Natural killer cell (primary cell): ENCODE measurements around the gene TMC8. TPM values are rescaled to one million over a fixed set of nuclear protein-coding genes. Genes with fewer than 3 reads are reported as not detected.

Source experiments
- ATAC-seq, 3 donors: fragments of 150-1000 bp in 2 of 3; fragments of 200-7000 bp in 1 of 3; cut with Tn5 transposase; 1 replicate in 1 of 3; 2 replicates in 2 of 3; pipeline ENCODE4 v1.10.0; 2021; ENCODE audit warnings: mild to moderate bottlenecking in 2 of 3, moderate library complexity in 2 of 3
- DNase-seq, 2 donors: peaks; one replicate each; pipeline versions ENCODE4 v3.0.0 to v3.0.0-alpha.2; 2013 to 2021; ENCODE audit warnings: mixed read lengths in 1 of 2
- H3K27ac ChIP-seq: one replicate; pipeline ENCODE4 v1.5.1; 2013; ENCODE audit warnings: mild to moderate bottlenecking, low read length
- H3K27me3 ChIP-seq: one replicate; pipeline ENCODE4 v1.6.1; 2013; ENCODE audit warnings: low read length; ENCODE audit not compliant: control insufficient read depth, insufficient read depth
- H3K36me3 ChIP-seq: one replicate; pipeline ENCODE4 v1.6.1; 2013; ENCODE audit warnings: low read length; ENCODE audit not compliant: control insufficient read depth, insufficient read depth
- H3K4me1 ChIP-seq: one replicate; pipeline ENCODE4 v1.6.1; 2013; ENCODE audit warnings: low read length; ENCODE audit not compliant: control insufficient read depth, insufficient read depth
- H3K4me3 ChIP-seq: one replicate; pipeline ENCODE4 v1.5.1; 2013; ENCODE audit warnings: low read length
- H3K9me3 ChIP-seq: one replicate; pipeline ENCODE4 v1.6.1; 2013; ENCODE audit warnings: low read length; ENCODE audit not compliant: control insufficient read depth, insufficient read depth
- H3K27ac Mint-ChIP-seq, 2 donors: one replicate each; pipeline ENCODE4 v1.8.0; 2022; ENCODE audit warnings: mild to moderate bottlenecking in 2 of 2, mixed read lengths in 2 of 2, moderate library complexity in 1 of 2
- H3K27me3 Mint-ChIP-seq, 2 donors: one replicate each; pipeline ENCODE4 v1.8.0; 2022; ENCODE audit warnings: low read depth in 2 of 2, mixed read lengths in 2 of 2
- H3K36me3 Mint-ChIP-seq: one replicate; pipeline ENCODE4 v1.8.0; 2022; ENCODE audit warnings: mixed read lengths
- H3K4me1 Mint-ChIP-seq, 2 donors: one replicate each; pipeline ENCODE4 v1.8.0; 2022; ENCODE audit warnings: mixed read lengths in 2 of 2
- H3K4me3 Mint-ChIP-seq: one replicate; pipeline ENCODE4 v1.8.0; 2022; ENCODE audit warnings: mild to moderate bottlenecking, moderate library complexity, mixed read lengths
- H3K9me3 Mint-ChIP-seq, 2 donors: one replicate each; pipeline ENCODE4 v1.8.0; 2022; ENCODE audit warnings: mixed read lengths in 2 of 2
- WGBS: methylation state at CpG from one replicate; pipeline ENCODE4 v1.1.7; 2013; ENCODE audit warnings: missing lambda C conversion rate; ENCODE audit not compliant: insufficient coverage; 5-methylcytosine and 5-hydroxymethylcytosine counted together
- intact Hi-C: fragments of 100-400 bp; cut with micrococcal nuclease; formaldehyde crosslinking; loops from one replicate; pipeline ENCODE4 v1.14.2; 2022
- total RNA-seq, 4 donors: library from RNA; stranded (reverse); fragments of 120-200 nt in 1 of 4; gene quantifications; one replicate each; pipeline versions ENCODE4 v1.2.3 to v1.2.4, GENCODE V29; 2013 to 2022
- TF ChIP-seq, protein P1 (sequence below): fragments of 200-600 bp; IDR thresholded peaks from one replicate; pipeline ENCODE4 v1.8.0; 2022; ENCODE audit warnings: antibody characterized with exemption

TMC8 gene
- total RNA-seq, 3 donors from 2014 or later (not counting 1 experiment from before 2014, with no cell fraction given): 401 to 551 (median 435) TPM

DNA sequence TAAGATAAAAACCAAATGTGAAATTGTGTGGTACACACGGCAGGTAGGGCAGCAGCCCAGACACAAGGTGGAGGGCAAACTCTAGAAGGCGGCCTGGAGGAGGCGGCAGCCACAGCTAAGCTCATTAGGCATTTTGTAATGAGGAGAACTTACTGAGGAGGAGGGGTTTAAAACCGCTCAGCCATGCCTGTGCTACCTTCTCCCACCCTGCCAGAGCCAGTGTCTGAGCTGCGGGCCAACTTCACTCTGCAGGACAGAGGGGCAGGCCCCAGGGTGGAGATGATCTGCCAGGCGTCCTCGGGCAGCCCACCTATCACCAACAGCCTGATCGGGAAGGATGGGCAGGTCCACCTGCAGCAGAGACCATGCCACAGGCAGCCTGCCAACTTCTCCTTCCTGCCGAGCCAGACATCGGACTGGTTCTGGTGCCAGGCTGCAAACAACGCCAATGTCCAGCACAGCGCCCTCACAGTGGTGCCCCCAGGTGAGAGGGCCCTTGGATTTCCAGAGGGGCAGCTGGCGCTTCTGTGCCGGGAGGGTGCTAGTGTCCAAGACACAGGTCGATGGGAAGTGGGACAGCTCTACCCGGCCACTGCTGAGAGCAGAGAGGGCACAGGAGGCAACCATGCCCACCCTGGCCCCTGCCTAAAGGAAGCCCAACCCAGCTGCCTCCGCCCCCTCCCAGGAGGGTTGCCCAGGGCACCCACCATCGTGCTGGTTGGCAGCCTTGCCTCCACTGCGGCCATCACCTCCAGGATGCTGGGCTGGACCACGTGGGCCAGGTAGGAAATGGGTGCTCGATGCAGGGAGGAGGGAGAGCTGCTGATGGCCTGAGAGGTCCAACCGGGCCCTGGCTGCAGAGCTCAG is 33.5 kb downstream of the TMC8 start:
- Mint-ChIP-seq H3K9me3 (no peaks in the 10 kb centered on the region), H3K27me3 (no peaks in the 10 kb centered on the region), H3K4me3 (no peak overlapping the region), H3K36me3 (no peaks in the 10 kb centered on the region), H3K4me1 (no peaks in the 10 kb centered on the region), H3K27ac (no peak overlapping the region)
- Histone ChIP-seq H3K9me3 (no peaks in the 10 kb centered on the region), H3K36me3 (no peaks in the 10 kb centered on the region), H3K27ac (no peak overlapping the region), H3K27me3 (no peaks in the 10 kb centered on the region), H3K4me1 (peaks cover 10% of the 10 kb centered on the region), H3K4me3 (no peak overlapping the region)
- DNase-seq: no peak
- intact Hi-C loops: no loop called here
- TF ChIP-seq, protein P1, sequence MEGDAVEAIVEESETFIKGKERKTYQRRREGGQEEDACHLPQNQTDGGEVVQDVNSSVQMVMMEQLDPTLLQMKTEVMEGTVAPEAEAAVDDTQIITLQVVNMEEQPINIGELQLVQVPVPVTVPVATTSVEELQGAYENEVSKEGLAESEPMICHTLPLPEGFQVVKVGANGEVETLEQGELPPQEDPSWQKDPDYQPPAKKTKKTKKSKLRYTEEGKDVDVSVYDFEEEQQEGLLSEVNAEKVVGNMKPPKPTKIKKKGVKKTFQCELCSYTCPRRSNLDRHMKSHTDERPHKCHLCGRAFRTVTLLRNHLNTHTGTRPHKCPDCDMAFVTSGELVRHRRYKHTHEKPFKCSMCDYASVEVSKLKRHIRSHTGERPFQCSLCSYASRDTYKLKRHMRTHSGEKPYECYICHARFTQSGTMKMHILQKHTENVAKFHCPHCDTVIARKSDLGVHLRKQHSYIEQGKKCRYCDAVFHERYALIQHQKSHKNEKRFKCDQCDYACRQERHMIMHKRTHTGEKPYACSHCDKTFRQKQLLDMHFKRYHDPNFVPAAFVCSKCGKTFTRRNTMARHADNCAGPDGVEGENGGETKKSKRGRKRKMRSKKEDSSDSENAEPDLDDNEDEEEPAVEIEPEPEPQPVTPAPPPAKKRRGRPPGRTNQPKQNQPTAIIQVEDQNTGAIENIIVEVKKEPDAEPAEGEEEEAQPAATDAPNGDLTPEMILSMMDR: no peak
- ATAC-seq: no peak
- 69% methylated on average over 22 of the region's 22 CpGs for WGBS

DNA sequence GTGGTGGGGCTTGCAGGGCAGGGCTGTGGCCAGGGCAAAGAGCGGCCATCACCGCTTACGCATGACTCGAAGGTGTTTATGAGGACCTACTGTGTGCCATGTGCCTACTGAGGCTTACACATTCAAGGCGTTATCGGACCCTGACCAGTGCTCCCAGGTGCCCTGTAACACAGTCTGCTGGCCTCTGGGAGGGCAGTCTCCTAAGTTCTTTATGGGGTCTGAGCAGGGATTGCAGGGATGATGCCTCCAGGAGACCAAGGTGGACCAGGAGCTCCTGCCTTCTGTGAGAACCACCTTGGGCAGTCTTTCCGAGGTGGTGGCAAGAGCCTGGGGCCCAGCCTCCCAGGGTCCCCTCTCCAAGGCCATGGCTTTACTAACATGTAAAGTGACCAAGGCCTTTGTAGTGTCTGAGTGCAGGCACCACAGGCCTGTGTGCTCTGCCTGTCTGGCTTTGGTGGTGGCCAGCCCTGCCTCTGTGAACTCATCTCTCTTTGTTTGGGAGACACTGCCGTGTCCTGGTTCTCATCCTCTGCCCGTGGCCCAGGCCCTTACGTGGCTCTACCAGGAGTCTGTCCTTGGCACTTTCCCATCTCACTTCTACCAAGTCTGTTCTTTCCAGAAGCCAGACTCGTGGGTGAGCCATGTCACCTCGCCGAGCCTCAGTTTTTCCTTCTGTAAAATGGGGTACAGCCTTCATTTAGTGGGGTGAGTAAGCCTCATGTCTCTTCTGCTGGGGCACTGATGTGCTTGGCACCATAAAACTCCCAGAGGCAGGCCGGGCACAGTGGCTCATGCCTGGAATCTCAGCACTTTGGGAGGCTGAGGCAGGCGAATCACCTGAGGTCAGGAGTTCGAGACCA is 34.4 kb downstream of the TMC8 start:
- TF ChIP-seq, protein P1: no peak
- Histone ChIP-seq H3K4me3 (no peak overlapping the region), H3K36me3 (no peaks in the 10 kb centered on the region), H3K4me1 (peaks cover 18% of the 10 kb centered on the region), H3K9me3 (no peaks in the 10 kb centered on the region), H3K27me3 (no peaks in the 10 kb centered on the region), H3K27ac (no peak overlapping the region)
- Mint-ChIP-seq H3K36me3 (no peaks in the 10 kb centered on the region), H3K27ac (no peak overlapping the region), H3K4me1 (peaks cover 0 to 7% of the 10 kb centered on the region in 2 donors), H3K9me3 (no peaks in the 10 kb centered on the region), H3K4me3 (no peak overlapping the region), H3K27me3 (no peaks in the 10 kb centered on the region)
- DNase-seq: no peak
- 89% methylated on average over 16 of the region's 16 CpGs for WGBS
- intact Hi-C loops: no loop called here
- no peak for ATAC-seq

DNA sequence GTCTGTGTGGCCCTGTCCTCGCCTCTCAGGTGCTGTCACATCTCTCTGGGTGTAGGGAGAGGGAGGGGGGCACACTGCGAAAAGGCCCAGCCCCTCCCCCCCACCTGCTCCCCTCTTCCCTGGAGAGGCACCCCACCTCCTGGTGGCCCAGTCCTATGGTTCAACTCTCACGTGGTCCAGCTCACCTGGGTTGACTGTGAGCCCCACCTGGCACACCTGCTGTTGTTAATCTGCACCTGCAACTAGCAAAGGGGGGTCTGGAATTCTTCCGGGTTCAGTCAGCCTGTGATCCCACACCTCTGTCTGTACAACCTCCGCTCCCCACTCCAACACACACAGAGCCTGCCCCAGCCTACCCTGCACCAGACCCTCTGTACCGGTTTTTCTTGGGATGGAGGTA is 35.8 kb downstream of the TMC8 start:
- Mint-ChIP-seq H3K4me3 (no peak overlapping the region), H3K36me3 (no peaks in the 10 kb centered on the region), H3K27ac (no peak overlapping the region), H3K27me3 (no peaks in the 10 kb centered on the region), H3K4me1 (peaks cover 0 to 8% of the 10 kb centered on the region in 2 donors), H3K9me3 (no peaks in the 10 kb centered on the region)
- TF ChIP-seq, protein P1: no peak
- WGBS: 65% methylated on average over 4 of the region's 6 CpGs
- Histone ChIP-seq H3K27me3 (no peaks in the 10 kb centered on the region), H3K36me3 (peaks cover 3% of the 10 kb centered on the region), H3K4me1 (peaks cover 31% of the 10 kb centered on the region), H3K9me3 (no peaks in the 10 kb centered on the region), H3K27ac (no peak overlapping the region), H3K4me3 (no peak overlapping the region)
- intact Hi-C loops: no loop called here
- ATAC-seq (no peak), DNase-seq (no peak)
